Vagina (tissue), 2 donors: ENCODE results near the gene PARVB. TPM values are rescaled to one million over a fixed set of nuclear protein-coding genes. Genes with fewer than 3 reads are reported as not detected.

Experiments used
- DNase-seq, 2 donors: peaks; one replicate each; pipeline ENCODE4 v3.0.0-alpha.2; 2017; ENCODE audit errors: extremely low spot score in 2 of 2
- H3K27ac ChIP-seq: fragments of 200-600 bp; sonication (generic); one replicate; pipeline ENCODE4 v1.5.1; 2019
- H3K27me3 ChIP-seq: fragments of 200-600 bp; sonication (generic); one replicate; pipeline ENCODE4 v1.5.1; 2019
- H3K36me3 ChIP-seq, 2 donors: fragments of 200-600 bp; sonication (generic); one replicate each; pipeline ENCODE4 v1.5.1; 2017 to 2019
- H3K4me1 ChIP-seq: fragments of 200-600 bp; sonication (generic); one replicate; pipeline ENCODE4 v1.5.1; 2019
- H3K4me3 ChIP-seq, 2 donors: fragments of 200-600 bp; sonication (generic); 1 replicate in 1 of 2; 2 replicates in 1 of 2; pipeline ENCODE4 v1.5.1; 2016 to 2019
- H3K9me3 ChIP-seq: fragments of 200-600 bp; sonication (generic); one replicate; pipeline ENCODE4 v1.5.1; 2019
- POLR2A ChIP-seq, 2 donors: fragments of 450-650 bp; IDR thresholded peaks; one replicate each; pipeline ENCODE4 v1.6.1; 2017; ENCODE audit warnings: antibody characterized with exemption in 2 of 2, mild to moderate bottlenecking in 2 of 2, moderate library complexity in 2 of 2
- POLR2AphosphoS5 ChIP-seq, 2 donors: sonication (generic); formaldehyde crosslinking; IDR thresholded peaks; one replicate each; pipeline ENCODE4 v1.9.0; 2017; ENCODE audit warnings: antibody characterized with exemption in 2 of 2, mild to moderate bottlenecking in 2 of 2, low read depth in 1 of 2; ENCODE audit not compliant: insufficient read depth in 1 of 2
- intact Hi-C: fragments of 100-400 bp; cut with DNase I; formaldehyde crosslinking; loops from one replicate; pipeline ENCODE4 v1.15.1; 2023
- total RNA-seq: library from RNA; depleted of rRNA; stranded (reverse); fragments of >200 nt; gene quantifications from one replicate; pipeline ENCODE4 v1.2.3, GENCODE V29; 2016
- TF ChIP-seq, protein P1 (sequence below), 3 experiments: fragments of 450-650 bp in 2 of 3; fragments of 200-600 bp in 1 of 3; sonication (generic) in 1 of 3; IDR thresholded peaks; one replicate each; pipeline ENCODE4 v1.5.1; 2017 to 2019; ENCODE audit warnings: antibody characterized with exemption in 3 of 3, mild to moderate bottlenecking in 2 of 3, moderate library complexity in 2 of 3

The PARVB gene
- total RNA-seq, 1 donor from 2014 or later, result 11.3 TPM

- H3K36me3 ChIP-seq, result peaks cover 0 to 69% of the 10 kb centered on the region in 2 donors
- intact Hi-C loops, result loop anchor here (5.0 kb wide), 1 partner anchor 92 kb away; no protein-coding TSS in a partner anchor
- no peak for DNase-seq
These were observed 34.1 kb upstream of the PARVB start for GRCh38 chr22:43990044-43990443.

GRCh38 chr22:43991316-43992020 lies 32.6 kb upstream of the PARVB start:
- TF ChIP-seq, protein P1, sequence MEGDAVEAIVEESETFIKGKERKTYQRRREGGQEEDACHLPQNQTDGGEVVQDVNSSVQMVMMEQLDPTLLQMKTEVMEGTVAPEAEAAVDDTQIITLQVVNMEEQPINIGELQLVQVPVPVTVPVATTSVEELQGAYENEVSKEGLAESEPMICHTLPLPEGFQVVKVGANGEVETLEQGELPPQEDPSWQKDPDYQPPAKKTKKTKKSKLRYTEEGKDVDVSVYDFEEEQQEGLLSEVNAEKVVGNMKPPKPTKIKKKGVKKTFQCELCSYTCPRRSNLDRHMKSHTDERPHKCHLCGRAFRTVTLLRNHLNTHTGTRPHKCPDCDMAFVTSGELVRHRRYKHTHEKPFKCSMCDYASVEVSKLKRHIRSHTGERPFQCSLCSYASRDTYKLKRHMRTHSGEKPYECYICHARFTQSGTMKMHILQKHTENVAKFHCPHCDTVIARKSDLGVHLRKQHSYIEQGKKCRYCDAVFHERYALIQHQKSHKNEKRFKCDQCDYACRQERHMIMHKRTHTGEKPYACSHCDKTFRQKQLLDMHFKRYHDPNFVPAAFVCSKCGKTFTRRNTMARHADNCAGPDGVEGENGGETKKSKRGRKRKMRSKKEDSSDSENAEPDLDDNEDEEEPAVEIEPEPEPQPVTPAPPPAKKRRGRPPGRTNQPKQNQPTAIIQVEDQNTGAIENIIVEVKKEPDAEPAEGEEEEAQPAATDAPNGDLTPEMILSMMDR (IDR thresholded peaks at IDR 0.05), result no peak
- TF ChIP-seq POLR2A (IDR thresholded peaks at IDR 0.05) (no peak), POLR2AphosphoS5 (IDR thresholded peaks at IDR 0.05; ENCODE audit: insufficient read depth in 1 of 2, low read depth in 1 of 2) (no peak)
- Histone ChIP-seq H3K27ac (no peak overlapping the region), H3K27me3 (no peaks in the 10 kb centered on the region), H3K36me3 (peaks cover 0 to 70% of the 10 kb centered on the region in 2 donors), H3K4me1 (no peaks in the 10 kb centered on the region), H3K4me3 (no peak overlapping the region), H3K9me3 (no peaks in the 10 kb centered on the region)
- intact Hi-C loops, result loop anchor here (2.0 to 5.0 kb wide), 2 partner anchors 91 to 635 kb away; no protein-coding TSS in a partner anchor
- DNase-seq, result no peak

More at GRCh38 chr22:43990044-43990443, 34.1 kb upstream of the PARVB start:
- Histone ChIP-seq H3K4me3 (no peak overlapping the region), H3K27me3 (no peaks in the 10 kb centered on the region), H3K9me3 (no peaks in the 10 kb centered on the region), H3K27ac (no peak overlapping the region), H3K4me1 (no peaks in the 10 kb centered on the region)
- TF ChIP-seq POLR2AphosphoS5 (IDR thresholded peaks at IDR 0.05; ENCODE audit: insufficient read depth in 1 of 2, low read depth in 1 of 2), result no peak
- TF ChIP-seq, protein P1 (IDR thresholded peaks at IDR 0.05), result no peak
- TF ChIP-seq POLR2A (IDR thresholded peaks at IDR 0.05), result no peak

GRCh38 chr22:43992331-43992821 lies 31.7 kb upstream of the PARVB start:
- DNase-seq, result no peak
- Histone ChIP-seq H3K4me1 (no peaks in the 10 kb centered on the region), H3K9me3 (no peaks in the 10 kb centered on the region), H3K27me3 (no peaks in the 10 kb centered on the region), H3K27ac (no peak overlapping the region), H3K4me3 (no peak overlapping the region), H3K36me3 (peaks cover 0 to 72% of the 10 kb centered on the region in 2 donors)
- intact Hi-C loops, result loop anchor here (2.0 to 5.0 kb wide), 2 partner anchors 90 to 634 kb away; no protein-coding TSS in a partner anchor
- TF ChIP-seq POLR2AphosphoS5 (IDR thresholded peaks at IDR 0.05; ENCODE audit: insufficient read depth in 1 of 2, low read depth in 1 of 2) (no peak), POLR2A (IDR thresholded peaks at IDR 0.05) (no peak)
- TF ChIP-seq, protein P1 (IDR thresholded peaks at IDR 0.05), result no peak

- TF ChIP-seq POLR2AphosphoS5 (IDR thresholded peaks at IDR 0.05; ENCODE audit: insufficient read depth in 1 of 2, low read depth in 1 of 2) (no peak), POLR2A (IDR thresholded peaks at IDR 0.05) (no peak)
- TF ChIP-seq, protein P1 (IDR thresholded peaks at IDR 0.05), result peak; percentile 91 to 93 (median 92)
- peaks cover 0 to 72% of the 10 kb centered on the region in 2 donors for H3K36me3 ChIP-seq
- H3K4me1 ChIP-seq, result no peaks in the 10 kb centered on the region
- no peaks in the 10 kb centered on the region for H3K9me3 ChIP-seq
- no peaks in the 10 kb centered on the region for H3K27me3 ChIP-seq
- DNase-seq, result no peak
- no peak overlapping the region for H3K4me3 ChIP-seq
- intact Hi-C loops, result loop anchor here (2.0 to 5.0 kb wide), 2 partner anchors 89 to 634 kb away; no protein-coding TSS in a partner anchor
- H3K27ac ChIP-seq, result no peak overlapping the region
These were observed 30.9 kb upstream of the PARVB start for GRCh38 chr22:43993072-43993760.
